H1 (cell line): ENCODE results near the gene CACNA1E. TPM values are rescaled to one million over a fixed set of nuclear protein-coding genes. Genes with fewer than 3 reads are reported as not detected.

ENCODE experiments used
- CTCF ChIA-PET: fragments of 300-600 bp; sonication (Branson Sonifier 250); formaldehyde crosslinking; loops from one replicate; lab custom pipeline; 2021; ENCODE audit not compliant: partially characterized antibody; lab: Charles Lee
- POLR2A ChIA-PET: fragments of 300-600 bp; sonication (Branson Sonifier 250); formaldehyde crosslinking; loops from one replicate; lab custom pipeline; 2021; ENCODE audit warnings: inconsistent platforms; ENCODE audit not compliant: partially characterized antibody; lab: Charles Lee
- DNase-seq, 2 experiments: peaks; one replicate each; pipeline versions ENCODE4 v3.0.0 to v3.0.0-alpha.2; 2010 to 2022; ENCODE audit warnings: low spot score in 2 of 2, low read depth in 1 of 2, mixed read lengths in 1 of 2
- FAIRE-seq: peaks from 2 replicates; lab custom pipeline; 2011; peaks lifted over from hg19 to GRCh38; lab: Jason Lieb, UNC
- H2AFZ ChIP-seq: 2 replicates; pipeline ENCODE4 v1.8.1; 2012; ENCODE audit warnings: low read length, inconsistent platforms
- H2AK5ac ChIP-seq: 2 replicates; pipeline ENCODE4 v1.6.1; 2013; ENCODE audit warnings: low read depth, low read length
- H2BK120ac ChIP-seq: replicated peaks from 2 replicates; pipeline ENCODE3; 2013; ENCODE audit warnings: low read depth, low read length, inconsistent platforms
- H2BK12ac ChIP-seq: 2 replicates; pipeline ENCODE4 v1.6.1; 2013; ENCODE audit warnings: low read depth, low read length
- H2BK15ac ChIP-seq: 2 replicates; pipeline ENCODE4 v1.6.1; 2013; ENCODE audit warnings: low read length
- H2BK20ac ChIP-seq: 2 replicates; pipeline ENCODE4 v1.6.1; 2013; ENCODE audit warnings: low read length
- H2BK5ac ChIP-seq: 2 replicates; pipeline ENCODE4 v1.6.1; 2013; ENCODE audit warnings: low read depth, low read length
- H3K14ac ChIP-seq: 2 replicates; pipeline ENCODE4 v1.6.1; 2013; ENCODE audit warnings: inconsistent platforms; ENCODE audit not compliant: insufficient read length
- H3K18ac ChIP-seq: 2 replicates; pipeline ENCODE4 v1.6.1; 2013; ENCODE audit warnings: low read length; ENCODE audit errors: extremely low read depth
- H3K23ac ChIP-seq: 2 replicates; pipeline ENCODE4 v1.6.1; 2013; ENCODE audit warnings: inconsistent platforms; ENCODE audit not compliant: insufficient read length
- H3K23me2 ChIP-seq: 2 replicates; pipeline ENCODE4 v1.6.1; 2013; ENCODE audit warnings: low read depth, low read length
- H3K27ac ChIP-seq: 2 replicates; pipeline ENCODE4 v1.6.1; 2011; ENCODE audit warnings: low read depth, low read length, inconsistent platforms
- H3K27me3 ChIP-seq, 4 experiments: replicated peaks in 1 of 4; 1 replicate in 1 of 4; 2 replicates in 3 of 4; pipeline versions ENCODE4 v1.6.1 to v1.8.1; 2011 to 2013; ENCODE audit warnings: low read length in 3 of 4, mild to moderate bottlenecking in 3 of 4, inconsistent platforms in 2 of 4, mixed read lengths in 2 of 4, moderate library complexity in 1 of 4; ENCODE audit not compliant: control insufficient read depth in 3 of 4, insufficient read depth in 3 of 4; ENCODE audit errors: extremely low read depth in 1 of 4
- H3K36me3 ChIP-seq, 4 experiments: 2 replicates each; pipeline versions ENCODE4 v1.6.1 to v1.8.1; 2011 to 2013; ENCODE audit warnings: mild to moderate bottlenecking in 4 of 4, low read length in 3 of 4, moderate library complexity in 2 of 4, control low read depth in 1 of 4, inconsistent platforms in 1 of 4; ENCODE audit not compliant: insufficient read depth in 4 of 4, control insufficient read depth in 2 of 4
- H3K4ac ChIP-seq: replicated peaks from 2 replicates; pipeline ENCODE3; 2013; ENCODE audit warnings: low read length, low read depth, mixed read lengths, inconsistent platforms; ENCODE audit not compliant: insufficient read length
- H3K4me1 ChIP-seq, 4 experiments: replicated peaks in 1 of 4; 1 replicate in 1 of 4; 2 replicates in 3 of 4; pipeline versions ENCODE4 v1.6.1 to v1.8.1; 2011 to 2013; ENCODE audit warnings: low read length in 3 of 4, inconsistent platforms in 2 of 4, mixed read lengths in 1 of 4; ENCODE audit not compliant: insufficient read depth in 4 of 4, control insufficient read depth in 3 of 4
- H3K4me2 ChIP-seq, 2 experiments: 2 replicates each; pipeline versions ENCODE4 v1.6.1 to v1.8.1; 2011 to 2013; ENCODE audit warnings: low read depth in 2 of 2, low read length in 2 of 2, control low read depth in 1 of 2, inconsistent platforms in 1 of 2, mild to moderate bottlenecking in 1 of 2; ENCODE audit not compliant: insufficient read depth in 1 of 2
- H3K4me3 ChIP-seq, 4 experiments: fragments of 200-600, 300-600 bp in 1 of 4; sonication (generic), shearing (Covaris generic), sonication (Bioruptor Twin) in 1 of 4; 2 replicates each; pipeline versions ENCODE4 v1.5.1 to v1.8.1; 2011 to 2016; ENCODE audit warnings: low read length in 4 of 4, low read depth in 3 of 4, control low read depth in 2 of 4, inconsistent platforms in 2 of 4, mild to moderate bottlenecking in 2 of 4, mixed read lengths in 1 of 4, moderate library complexity in 1 of 4; ENCODE audit not compliant: insufficient read depth in 2 of 4; ENCODE audit errors: extremely low read depth in 1 of 4
- H3K56ac ChIP-seq: replicated peaks from 2 replicates; pipeline ENCODE3; 2013; ENCODE audit warnings: low read depth, mild to moderate bottlenecking, mixed read lengths, low read length, inconsistent platforms; ENCODE audit not compliant: insufficient read length
- H3K79me1 ChIP-seq: 2 replicates; pipeline ENCODE4 v1.6.1; 2013; ENCODE audit warnings: low read depth, low read length, control low read depth
- H3K79me2 ChIP-seq, 2 experiments: 2 replicates each; pipeline versions ENCODE4 v1.6.1 to v1.8.1; 2012 to 2013; ENCODE audit warnings: low read length in 2 of 2, mild to moderate bottlenecking in 2 of 2, inconsistent platforms in 1 of 2; ENCODE audit not compliant: insufficient read depth in 2 of 2, control insufficient read depth in 1 of 2
- H3K9ac ChIP-seq, 4 experiments: replicated peaks in 1 of 4; 1 replicate in 1 of 4; 2 replicates in 3 of 4; pipeline versions ENCODE4 v1.6.1 to v1.8.1; 2011 to 2013; ENCODE audit warnings: low read depth in 3 of 4, low read length in 3 of 4, control low read depth in 2 of 4, mild to moderate bottlenecking in 2 of 4, moderate library complexity in 2 of 4, inconsistent platforms in 1 of 4; ENCODE audit errors: extremely low read depth in 1 of 4
- H3K9me3 ChIP-seq, 2 experiments: 2 replicates each; pipeline versions ENCODE4 v1.6.1 to v1.8.1; 2012 to 2013; ENCODE audit warnings: mild to moderate bottlenecking in 2 of 2, moderate library complexity in 2 of 2, control low read depth in 1 of 2, inconsistent platforms in 1 of 2, low read depth in 1 of 2, low read length in 1 of 2, mixed read lengths in 1 of 2; ENCODE audit not compliant: insufficient read depth in 2 of 2
- H4K20me1 ChIP-seq, 2 experiments: replicated peaks in 1 of 2; 2 replicates each; pipeline versions ENCODE3 to v1.8.1; 2011 to 2013; ENCODE audit warnings: inconsistent platforms in 2 of 2, low read length in 2 of 2, mild to moderate bottlenecking in 1 of 2; ENCODE audit not compliant: insufficient read depth in 2 of 2, control insufficient read depth in 1 of 2
- H4K5ac ChIP-seq: 2 replicates; pipeline ENCODE4 v1.6.1; 2013; ENCODE audit warnings: low read length, low read depth, mixed read lengths, inconsistent platforms; ENCODE audit not compliant: insufficient read length
- H4K8ac ChIP-seq: 2 replicates; pipeline ENCODE4 v1.8.0; 2013; ENCODE audit warnings: mild to moderate bottlenecking, moderate library complexity, low read length, inconsistent platforms; ENCODE audit not compliant: insufficient read depth; ENCODE audit errors: extremely low read depth
- H4K91ac ChIP-seq: replicated peaks from 2 replicates; pipeline ENCODE3; 2013; ENCODE audit warnings: low read length, mixed read lengths, inconsistent platforms; ENCODE audit not compliant: insufficient read length
- BCL11A ChIP-seq, 2 experiments: IDR thresholded peaks; one replicate each; pipeline ENCODE4 v1.6.1; 2011; ENCODE audit warnings: low read depth in 2 of 2, low read length in 2 of 2, mild to moderate bottlenecking in 2 of 2
- CBX5 ChIP-seq: fragments of 300-800, 300-1000 bp; sonication (generic); IDR thresholded peaks from 2 replicates; pipeline ENCODE4 v1.7.1; 2016; ENCODE audit warnings: antibody characterized with exemption, low read length, low read depth
- GABPA ChIP-seq: IDR thresholded peaks from 2 replicates; pipeline ENCODE4 v1.6.1; 2011; ENCODE audit warnings: mild to moderate bottlenecking, low read length, moderate library complexity, borderline replicate concordance; ENCODE audit not compliant: insufficient read depth
- JUND ChIP-seq: IDR thresholded peaks from 2 replicates; pipeline ENCODE4 v1.6.1; 2011; ENCODE audit warnings: mild to moderate bottlenecking, improper control_type of control experiment, low read length
- KDM1A ChIP-seq: fragments of 200-600, 300-600 bp; sonication (generic); IDR thresholded peaks from 2 replicates; pipeline ENCODE4 v1.7.1; 2016; ENCODE audit warnings: mild to moderate bottlenecking, low read length, borderline replicate concordance
- RBBP5 ChIP-seq: IDR thresholded peaks from 2 replicates; pipeline ENCODE4 v1.7.1; 2012; ENCODE audit warnings: low read depth, mild to moderate bottlenecking, inconsistent platforms, low read length, moderate library complexity, borderline replicate concordance
- RNF2 ChIP-seq: fragments of 200-900, 300-1000 bp; sonication (generic); IDR thresholded peaks from 2 replicates; pipeline ENCODE4 v1.7.1; 2016; ENCODE audit warnings: borderline replicate concordance, low read depth, mild to moderate bottlenecking, antibody characterized with exemption, low read length; ENCODE audit not compliant: poor library complexity, severe bottlenecking; ENCODE audit errors: missing control alignments
- SP4 ChIP-seq: IDR thresholded peaks from 2 replicates; pipeline ENCODE4 v1.6.1; 2012; ENCODE audit warnings: low read length, inconsistent platforms
- USF2 ChIP-seq: IDR thresholded peaks from 2 replicates; pipeline ENCODE4 v1.6.1; 2011; ENCODE audit warnings: low read length, improper control_type of control experiment
- YY1 ChIP-seq: IDR thresholded peaks from 2 replicates; pipeline ENCODE4 v1.6.1; 2011; ENCODE audit warnings: low read depth, mild to moderate bottlenecking, low read length
- WGBS, 2 experiments: shearing (Covaris generic) in 1 of 2; methylation state at CpG; one replicate each; pipeline versions ENCODE4 v1.1.6 to v1.1.7; 2013 to 2015; ENCODE audit warnings: low lambda C conversion rate in 2 of 2, mixed read lengths in 2 of 2, inconsistent platforms in 1 of 2, low coverage in 1 of 2, missing lambda C conversion rate in 1 of 2; ENCODE audit not compliant: insufficient replicate concordance in 2 of 2, insufficient coverage in 1 of 2, insufficient read length in 1 of 2; ENCODE audit errors: extremely low coverage in 1 of 2, missing lambda C conversion rate in 1 of 2; 5-methylcytosine and 5-hydroxymethylcytosine counted together
- polyA plus RNA-seq, 7 experiments: library from polyadenylated mRNA; depleted of rRNA in 3 of 7; stranded (reverse) in 5 of 7; unstranded in 2 of 7; fragments of >200 nt in 5 of 7; fragments of 200-250 nt in 2 of 7; gene quantifications; 1 replicate in 5 of 7; 2 replicates in 1 of 7; 4 replicates in 1 of 7; pipeline versions ENCODE4 v1.2.1 to v1.2.3, GENCODE V29; 2011 to 2013; ENCODE audit warnings: missing spikeins in 2 of 7, mixed read lengths in 2 of 7
- total RNA-seq: library from RNA; stranded (reverse); fragmentation: NEBNext Ultra II Directional; extraction: Animal tissue kit (Norgen Biotek cat#: 25700); gene quantifications from 2 replicates; pipeline ENCODE4 v1.2.1, GENCODE V29; 2021

CACNA1E gene
- total and polyA plus RNA-seq, 2 of the 8 experiments (the other 6 are each of a cell fraction or from before 2014, with no cell fraction given): 0.98 to 1.3 TPM

GRCh38 chr1:181496759-181497158 lies 13.4 kb downstream of the CACNA1E start:
- H3K18ac ChIP-seq: no peak overlapping the region
- H3K4ac ChIP-seq: no peak overlapping the region
- no peak overlapping the region for H2AFZ ChIP-seq
- no peak overlapping the region for H3K56ac ChIP-seq
- POLR2A ChIA-PET: no interaction called here
- no peaks in the 10 kb centered on the region for H4K20me1 ChIP-seq
- H3K23me2 ChIP-seq: no peaks in the 10 kb centered on the region
- no peak overlapping the region for H3K14ac ChIP-seq
- H3K36me3 ChIP-seq: no peaks in the 10 kb centered on the region
- H2BK12ac ChIP-seq: no peak overlapping the region
- no peak overlapping the region for H4K5ac ChIP-seq
- no peak for TF ChIP-seq JUND
- TF ChIP-seq CBX5: no peak
- TF ChIP-seq KDM1A: no peak
- TF ChIP-seq RNF2: no peak
- no peak for TF ChIP-seq YY1
- no peak for TF ChIP-seq SP4
- no peak for TF ChIP-seq RBBP5
- TF ChIP-seq GABPA: no peak
- TF ChIP-seq USF2: no peak
- no peak for TF ChIP-seq BCL11A (IDR thresholded peaks at IDR 0.05; ENCODE audit: low read depth in 2 of 2, low read length in 2 of 2)
- TF ChIP-seq, all 59 proteins: peak for 0
- no peak overlapping the region for H4K8ac ChIP-seq
- no peak overlapping the region for H2BK5ac ChIP-seq
- no peak for DNase-seq
- H3K4me1 ChIP-seq: no peaks in the 10 kb centered on the region; a peak in 1 of 7 replicates
- no peaks in the 10 kb centered on the region for H3K9me3 ChIP-seq
- H3K4me3 ChIP-seq: no peak overlapping the region
- no peak overlapping the region for H3K4me2 ChIP-seq
- H3K79me2 ChIP-seq: no peaks in the 10 kb centered on the region
- no peak overlapping the region for H3K27ac ChIP-seq
- H3K9ac ChIP-seq: no peak overlapping the region
- 93% methylated on average over 1 of the region's 1 CpG; no CpG with 5 or more reads in 1 of the 2 experiments for WGBS, 2 experiments
- no peak overlapping the region for H2BK120ac ChIP-seq
- no peak overlapping the region for H2BK20ac ChIP-seq
- no peak for FAIRE-seq
- H3K23ac ChIP-seq: no peak overlapping the region
- CTCF ChIA-PET: interaction anchor here (0.7 to 2.4 kb wide), 17 partner anchors 8 to 647 kb away, joined by 3 to 12 read pairs (median 4); partner anchors contain the start of gene CACNA1E
- no peaks in the 10 kb centered on the region for H3K79me1 ChIP-seq
- H3K27me3 ChIP-seq: peaks cover 0 to 1% (median 0%) of the 10 kb centered on the region in 4 experiments; a peak in 1 of 7 replicates
- H4K91ac ChIP-seq: no peak overlapping the region
- no peak overlapping the region for H2BK15ac ChIP-seq
- no peak overlapping the region for H2AK5ac ChIP-seq
